Measurements from ENCODE around the gene FSTL1.
"Not testable (repeated sequence)": the region's sequence is repeated elsewhere in the genome, so short reads cannot be mapped to it uniquely, and the experiment has no call there.

Gene FSTL1

GRCh38 chr3:120417272-120417911 is 33.4 kb downstream of the FSTL1 start:
- peak; percentile 97 for DNase-seq (ENCODE audit: low spot score)

GRCh38 chr3:120416868-120417267 is 33.9 kb downstream of the FSTL1 start:
- no peak for DNase-seq (ENCODE audit: low spot score)

- no peak for DNase-seq (ENCODE audit: low spot score)
Measured at GRCh38 chr3:120415756-120416155, 35.0 kb downstream of the FSTL1 start.

- DNase-seq (ENCODE audit: low spot score), result no peak
Measured at GRCh38 chr3:120410541-120410940, 40.3 kb downstream of the FSTL1 start.

GRCh38 chr3:120410116-120410515 is 40.7 kb downstream of the FSTL1 start:
- no peak for DNase-seq (ENCODE audit: low spot score)

GRCh38 chr3:120407508-120408287 is 43.1 kb downstream of the FSTL1 start:
- no peak for DNase-seq (ENCODE audit: low spot score)

- DNase-seq (ENCODE audit: low spot score), result no peak
Measured at GRCh38 chr3:120404876-120405275, 45.9 kb downstream of the FSTL1 start.

- no peak for DNase-seq (ENCODE audit: low spot score)
Measured at GRCh38 chr3:120402257-120402656, 48.5 kb downstream of the FSTL1 start.

- DNase-seq (ENCODE audit: low spot score), result no peak
Measured at GRCh38 chr3:120399372-120399771, 51.4 kb downstream of the FSTL1 start.

GRCh38 chr3:120396469-120396868 is 54.3 kb downstream of the FSTL1 start:
- DNase-seq (ENCODE audit: low spot score), result no peak

- DNase-seq (ENCODE audit: low spot score), result no peak
Measured at GRCh38 chr3:120394347-120394746, 56.4 kb downstream of the FSTL1 start.

GRCh38 chr3:120393761-120394160 is 57.0 kb downstream of the FSTL1 start:
- DNase-seq (ENCODE audit: low spot score), result no peak

GRCh38 chr3:120393243-120393642 is 57.5 kb downstream of the FSTL1 start:
- DNase-seq (ENCODE audit: low spot score), result no peak

GRCh38 chr3:120382941-120383447 is 67.8 kb downstream of the FSTL1 start:
- no peak for DNase-seq (ENCODE audit: low spot score)

GRCh38 chr3:120381503-120381902 is 69.3 kb downstream of the FSTL1 start:
- DNase-seq (ENCODE audit: low spot score), result no peak

- not testable (repeated sequence) for DNase-seq (ENCODE audit: low spot score)
Measured at GRCh38 chr3:120377948-120378347, 72.8 kb downstream of the FSTL1 start.

- no peak for DNase-seq (ENCODE audit: low spot score)
Measured at GRCh38 chr3:120370463-120370862, 80.3 kb downstream of the FSTL1 start.

GRCh38 chr3:120369037-120369467 is 81.7 kb downstream of the FSTL1 start:
- no peak for DNase-seq (ENCODE audit: low spot score)

- DNase-seq (ENCODE audit: low spot score), result no peak
Measured at GRCh38 chr3:120368172-120368571, 82.6 kb downstream of the FSTL1 start.

- DNase-seq (ENCODE audit: low spot score), result peak; percentile 61
Measured at GRCh38 chr3:120364821-120365220, 86.0 kb downstream of the FSTL1 start.

GRCh38 chr3:120364101-120364500 is 86.7 kb downstream of the FSTL1 start:
- DNase-seq (ENCODE audit: low spot score), result no peak

GRCh38 chr3:120357807-120358206 is 93.0 kb downstream of the FSTL1 start:
- no peak for DNase-seq (ENCODE audit: low spot score)

- no peak for DNase-seq (ENCODE audit: low spot score)
Measured at GRCh38 chr3:120355486-120355885, 95.3 kb downstream of the FSTL1 start.

Measured in AG08395 (cell line).